GM18508 (cell line): ENCODE results near the gene CHST14.

Source experiments
- ATAC-seq: cut with Tn5 transposase; IDR thresholded peaks from one replicate; pipeline ENCODE4 v1.9.1; 2021; ENCODE audit warnings: moderate number of reproducible peaks; ENCODE audit not compliant: insufficient read depth, unreplicated experiment

CHST14 gene, protein sequence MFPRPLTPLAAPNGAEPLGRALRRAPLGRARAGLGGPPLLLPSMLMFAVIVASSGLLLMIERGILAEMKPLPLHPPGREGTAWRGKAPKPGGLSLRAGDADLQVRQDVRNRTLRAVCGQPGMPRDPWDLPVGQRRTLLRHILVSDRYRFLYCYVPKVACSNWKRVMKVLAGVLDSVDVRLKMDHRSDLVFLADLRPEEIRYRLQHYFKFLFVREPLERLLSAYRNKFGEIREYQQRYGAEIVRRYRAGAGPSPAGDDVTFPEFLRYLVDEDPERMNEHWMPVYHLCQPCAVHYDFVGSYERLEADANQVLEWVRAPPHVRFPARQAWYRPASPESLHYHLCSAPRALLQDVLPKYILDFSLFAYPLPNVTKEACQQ

GRCh38 chr15:40470423-40471104 is at the start of gene CHST14:
TSS of gene CHST14 (plus strand) at chr15:40470984. CDS start at chr15:40471214, 230 bp downstream.
- no peak for ATAC-seq

DNA sequence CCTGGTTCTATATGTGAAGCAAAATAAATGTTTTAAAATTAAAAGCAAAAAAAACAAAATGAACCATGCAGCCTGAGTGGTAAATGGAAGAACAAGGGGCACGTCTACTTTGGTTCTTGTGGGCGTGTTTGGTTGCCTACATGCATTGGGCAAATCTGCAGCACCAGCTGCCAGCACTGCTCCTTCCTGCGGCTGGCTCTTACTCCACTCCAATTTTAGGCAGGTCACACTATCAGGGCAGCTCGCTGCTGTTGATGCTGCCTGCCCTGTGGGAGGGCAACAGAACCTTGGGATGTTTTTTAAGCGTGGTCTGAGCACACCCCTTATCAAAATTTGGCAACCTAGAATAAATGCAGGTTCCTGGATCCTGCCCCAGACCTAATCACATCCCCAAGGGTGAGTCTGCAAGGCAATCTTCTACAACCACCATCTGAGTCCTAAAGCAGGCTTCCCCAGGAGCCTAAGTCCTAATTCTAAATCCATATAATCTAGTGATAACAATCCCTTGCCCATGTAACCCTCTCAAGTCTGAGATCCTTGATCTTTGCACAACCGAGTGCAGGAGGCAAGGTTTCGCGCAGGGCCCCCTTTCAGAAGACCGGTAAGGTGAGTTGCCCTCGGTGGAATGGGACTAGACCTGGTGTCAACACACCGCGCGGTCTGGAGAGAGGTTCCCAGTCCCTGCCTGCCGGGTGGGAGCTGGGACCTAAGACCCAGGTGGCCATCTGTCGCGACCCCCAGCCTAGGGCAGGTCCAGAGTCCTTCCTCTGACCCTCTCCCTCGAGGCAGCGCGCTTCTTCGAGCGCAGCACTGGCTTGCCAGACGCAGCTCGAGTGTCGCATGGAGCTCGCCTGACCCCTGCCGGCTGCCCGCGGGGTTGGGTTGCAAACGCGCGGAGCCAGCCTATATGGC is 49.3 kb upstream of the CHST14 start:
- no peak for ATAC-seq

DNA sequence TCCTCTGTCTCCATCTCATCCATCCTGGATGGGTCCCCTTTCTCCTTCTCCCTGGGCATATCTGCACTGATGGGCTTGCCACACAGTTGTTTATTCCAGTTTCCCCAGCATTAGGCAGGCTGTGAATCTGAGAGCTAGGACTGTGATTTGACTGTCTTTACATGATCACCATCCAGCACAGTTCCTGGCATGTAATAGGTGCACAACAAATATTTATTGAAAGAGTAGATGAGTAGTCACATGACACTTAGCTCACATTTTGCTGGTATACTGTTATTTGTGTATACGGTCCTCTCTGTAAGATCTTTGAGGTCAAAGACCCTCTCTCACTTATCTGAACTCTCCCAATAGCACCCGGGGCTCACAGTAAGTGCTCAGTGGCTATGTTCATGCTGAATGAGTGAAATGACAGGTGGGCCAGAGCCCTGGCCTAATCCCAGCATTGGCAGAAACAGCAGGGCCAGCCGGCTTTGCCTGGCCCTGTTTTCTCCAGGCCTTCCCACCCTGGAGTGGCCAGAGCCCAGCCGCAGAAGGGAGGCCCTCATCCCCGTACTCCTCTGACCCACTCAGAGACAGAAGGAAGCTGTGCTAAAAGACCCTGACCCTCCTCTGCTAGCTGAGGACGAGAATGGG is 46.2 kb upstream of the CHST14 start:
- ATAC-seq, result no peak

- ATAC-seq, result no peak
Measured at GRCh38 chr15:40425681-40426080, 45.1 kb upstream of the CHST14 start.

GRCh38 chr15:40427188-40427587 is 43.6 kb upstream of the CHST14 start:
- ATAC-seq, result no peak

DNA sequence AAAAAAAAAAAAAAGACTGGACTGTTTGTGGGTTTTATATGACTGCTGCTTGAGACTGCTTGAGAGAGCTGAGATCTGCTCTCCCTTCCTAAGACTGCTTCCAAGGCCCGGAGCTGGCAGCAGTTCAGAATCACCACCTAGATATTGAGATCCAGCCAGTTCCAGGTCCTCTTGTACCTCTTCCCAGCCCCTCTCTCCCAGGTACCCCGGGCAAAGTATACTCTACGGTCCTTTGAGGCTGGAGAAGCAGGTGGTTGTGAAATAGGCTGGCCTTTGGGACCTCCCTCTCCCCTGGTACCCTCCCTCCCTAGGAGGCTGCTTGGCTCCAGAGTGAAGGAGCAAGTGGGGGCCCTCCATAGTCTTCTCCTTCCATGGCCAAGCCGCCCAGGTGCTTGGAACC is 42.6 kb upstream of the CHST14 start:
- no peak for ATAC-seq

- ATAC-seq, result no peak
Measured at GRCh38 chr15:40429068-40429710, 41.6 kb upstream of the CHST14 start.

DNA sequence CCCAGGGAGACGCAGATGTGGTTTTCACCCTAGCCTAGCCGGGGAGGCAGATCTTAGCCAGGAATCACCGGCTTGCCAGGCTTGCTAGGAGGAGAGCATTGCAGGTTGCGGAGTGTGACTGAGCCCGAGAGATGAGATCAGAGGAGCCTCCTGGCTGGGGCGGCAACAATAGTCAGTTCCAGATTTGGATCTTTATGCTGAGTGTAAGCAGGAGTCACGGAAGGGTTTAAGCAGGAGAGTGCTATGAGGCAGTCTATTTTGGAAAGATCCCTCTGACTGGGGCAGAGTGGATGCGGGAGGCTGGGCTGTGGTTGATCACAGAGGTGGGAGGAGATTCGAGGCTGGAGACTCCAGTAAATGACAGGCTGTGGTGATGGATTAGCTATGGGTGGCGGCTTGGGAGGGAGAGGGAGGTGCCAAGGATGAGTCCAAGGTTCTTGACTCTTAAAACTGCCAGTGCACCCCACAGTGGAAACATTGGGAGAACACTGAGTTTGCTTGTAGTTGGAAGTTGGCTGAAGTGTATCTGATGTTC is 40.4 kb upstream of the CHST14 start:
- no peak for ATAC-seq

DNA sequence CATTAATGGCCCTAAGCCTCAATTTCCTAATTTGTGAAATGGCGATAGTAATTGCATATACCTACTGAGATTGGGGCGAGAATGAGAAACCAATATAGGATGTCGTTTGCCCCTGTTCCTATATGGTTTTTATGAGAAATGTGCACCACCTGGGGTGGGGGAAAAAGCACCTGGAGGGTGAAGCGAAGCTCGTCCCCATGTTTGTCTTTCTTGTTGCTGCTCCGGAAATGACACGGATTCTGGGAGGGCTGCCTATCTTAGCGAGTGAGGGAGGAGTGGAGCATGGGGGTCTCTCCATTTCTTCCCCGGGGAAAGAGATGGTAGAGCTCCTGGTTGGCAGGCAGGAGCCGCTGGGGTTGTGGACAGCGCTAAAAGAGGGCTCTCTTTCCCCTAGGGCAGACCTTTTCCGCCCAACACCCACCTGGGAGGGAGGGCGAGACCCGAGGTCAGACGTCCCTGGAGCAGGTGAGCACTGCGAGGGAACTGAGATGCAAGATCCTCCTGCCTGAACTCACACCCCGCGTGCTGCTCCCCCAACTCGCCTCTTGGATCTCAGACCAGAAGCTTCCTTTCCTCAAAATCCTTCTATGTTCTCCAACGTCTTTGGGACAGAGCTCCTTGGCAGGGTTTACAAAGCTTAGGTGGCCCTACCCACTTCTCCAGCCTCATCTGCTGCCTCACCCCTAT is 35.6 kb upstream of the CHST14 start:
- no peak for ATAC-seq

DNA sequence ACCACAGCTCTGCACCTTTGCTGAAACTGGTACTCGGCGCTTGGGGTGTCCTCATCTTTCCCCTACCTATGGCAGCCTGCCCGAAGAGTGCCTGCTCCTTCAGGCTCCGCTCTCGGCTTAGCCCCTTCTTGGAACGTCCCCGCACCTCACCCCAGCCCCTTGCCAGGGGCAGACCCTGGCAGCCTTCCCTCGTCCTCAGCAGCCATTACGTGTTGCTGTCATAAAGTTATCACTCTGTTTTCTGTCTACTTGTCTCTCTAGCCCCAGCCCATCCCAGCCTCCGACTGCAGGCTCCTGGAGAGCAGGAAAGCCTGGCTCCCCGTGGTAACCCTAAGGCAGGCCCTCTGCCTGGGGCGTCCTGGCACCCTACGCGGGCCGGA is 35.1 kb upstream of the CHST14 start:
- ATAC-seq, result no peak

GRCh38 chr15:40436116-40436891 is 34.5 kb upstream of the CHST14 start:
- ATAC-seq, result no peak

GRCh38 chr15:40436892-40437751 is 33.7 kb upstream of the CHST14 start:
- ATAC-seq, result no peak

DNA sequence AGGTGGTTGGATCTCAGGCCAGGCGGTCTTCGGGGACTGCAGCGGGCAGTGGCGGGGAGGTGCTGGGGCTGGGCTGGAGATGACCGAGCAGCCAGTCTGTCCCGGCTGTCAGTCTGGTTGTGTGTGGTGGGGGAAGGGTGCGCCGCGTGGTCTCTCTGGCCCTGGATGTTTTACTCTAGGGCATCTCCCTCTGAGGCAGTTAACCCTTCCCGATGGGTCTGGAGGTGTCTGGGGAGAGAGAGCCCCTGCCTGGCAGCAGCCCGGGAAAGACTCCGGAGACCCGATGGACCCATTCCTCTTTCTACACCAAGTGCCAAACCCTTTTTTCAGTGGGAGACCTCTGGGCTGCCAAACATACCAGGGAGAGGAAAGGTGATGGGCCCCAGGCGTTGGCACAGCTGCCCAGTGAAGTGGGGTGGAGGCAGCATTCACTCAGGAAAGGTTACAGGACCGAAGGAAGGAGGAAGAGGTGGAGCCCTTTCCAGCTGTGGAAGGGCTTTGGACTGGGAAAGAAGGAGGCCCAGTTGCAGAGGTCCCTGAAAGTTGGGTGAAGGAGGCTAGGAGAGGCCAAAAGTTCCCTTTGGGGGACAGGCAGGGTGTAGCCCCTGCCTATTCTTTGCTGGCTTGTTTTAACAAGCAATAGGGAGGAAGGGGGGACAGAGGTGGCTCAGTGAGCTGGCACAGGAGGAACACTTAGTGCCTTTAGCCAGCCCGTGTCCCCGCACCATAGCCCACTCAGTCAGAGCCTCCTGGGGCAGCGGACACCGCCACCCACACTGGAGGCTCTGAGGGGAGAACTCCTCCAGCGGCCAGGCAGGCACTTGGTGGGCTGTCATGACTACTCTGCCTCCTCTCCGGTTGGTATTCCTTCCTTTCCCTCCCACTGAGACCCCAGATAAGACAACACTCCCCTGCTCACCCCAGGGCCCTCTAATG is 32.8 kb upstream of the CHST14 start:
- ATAC-seq, result no peak

DNA sequence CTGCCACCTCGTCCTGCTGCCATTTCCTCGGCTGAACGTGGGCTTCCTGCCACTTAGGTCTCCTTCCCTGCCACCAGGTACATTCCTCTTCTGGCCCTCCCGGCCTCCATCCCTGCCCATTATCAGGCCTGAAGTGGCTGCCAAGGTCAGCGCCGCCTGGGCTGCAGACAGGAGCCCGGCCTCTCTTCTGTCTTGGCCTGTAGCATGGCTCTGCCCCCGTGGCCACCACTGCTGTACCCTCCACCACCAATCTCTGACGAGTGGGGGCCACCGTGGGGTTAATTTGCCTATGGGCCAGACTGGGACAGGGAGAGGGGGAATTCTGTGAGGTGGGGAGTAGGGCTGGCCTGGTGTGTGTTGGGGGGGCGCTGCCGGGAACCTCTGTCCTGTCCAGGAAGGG is 32.1 kb upstream of the CHST14 start:
- ATAC-seq, result no peak

- ATAC-seq, result no peak
Measured at GRCh38 chr15:40439461-40439959, 31.3 kb upstream of the CHST14 start.
